GM23248 (cell line): ENCODE data around the gene MPST.

Source experiments
- EZH2 ChIP-seq: fragments of 200-600 bp; sonication (generic); IDR thresholded peaks from 2 replicates; pipeline ENCODE4 v1.6.1; 2018; ENCODE audit warnings: antibody characterized with exemption, mild to moderate bottlenecking; ENCODE audit not compliant: insufficient read depth, poor library complexity, severe bottlenecking
- EZH2phosphoT487 ChIP-seq: fragments of 200-600 bp; sonication (generic); IDR thresholded peaks from 2 replicates; pipeline ENCODE4 v1.6.1; 2018; ENCODE audit warnings: antibody characterized with exemption, moderate library complexity, mild to moderate bottlenecking, low read depth; ENCODE audit not compliant: insufficient read depth

DNA sequence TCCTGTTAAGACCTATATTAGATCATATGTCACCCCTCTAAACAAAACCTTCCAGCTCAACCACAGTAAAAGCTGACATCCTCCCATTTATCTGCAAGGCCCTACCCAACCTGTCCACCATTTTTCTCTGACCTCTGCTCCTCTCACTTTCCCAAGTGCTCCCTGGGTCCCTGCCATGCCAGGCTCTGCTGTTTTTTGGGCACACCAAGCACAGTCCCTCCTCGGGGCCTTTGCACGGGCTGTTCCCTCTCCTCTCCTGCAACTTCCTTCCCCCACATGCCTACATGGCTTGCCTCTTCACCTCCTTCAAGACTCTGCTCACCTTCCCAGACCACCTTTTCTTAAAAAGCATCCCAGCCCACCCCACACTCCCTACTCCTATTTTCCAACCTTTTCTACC lies 10.1 kb upstream of the MPST start:
- TF ChIP-seq EZH2 (no peak), EZH2phosphoT487 (no peak)
